Measurements from ENCODE around the gene GNG4.

The GNG4 gene

GRCh38 chr1:235500971-235501540, 148.5 kb downstream of the GNG4 start:
- no peak overlapping the region for H3K27ac ChIP-seq
- H3K27me3 ChIP-seq (ENCODE audit: insufficient read depth, low read depth, severe bottlenecking), result no peaks in the 10 kb centered on the region
- no peak overlapping the region for H3K4me3 ChIP-seq (ENCODE audit: low read depth, low read length)
- DNase-seq, result no peak
- H3K36me3 ChIP-seq, result no peaks in the 10 kb centered on the region
- no peak for TF ChIP-seq CTCF (IDR thresholded peaks at IDR 0.05; ENCODE audit: low read depth, low read length)
- H3K9me3 ChIP-seq (ENCODE audit: severe bottlenecking), result no peaks in the 10 kb centered on the region

Data from WERI-Rb-1 (cell line).